ENCODE results near the gene TMEM176B.

Gene TMEM176B

GRCh38 chr7:150746921-150747320 is 53.2 kb downstream of the TMEM176B start:
- DNase-seq = no peak

- DNase-seq = no peak
Observed at GRCh38 chr7:150745876-150746275, 54.3 kb downstream of the TMEM176B start.

GRCh38 chr7:150745086-150745485 is 55.1 kb downstream of the TMEM176B start:
- no peak for DNase-seq

- no peak for DNase-seq
Observed at GRCh38 chr7:150744041-150744656, 56.0 kb downstream of the TMEM176B start.

- DNase-seq = no peak
Observed at GRCh38 chr7:150742286-150742968, 57.7 kb downstream of the TMEM176B start.

Data from CD4-positive, alpha-beta T cell treated with Interleukin-21 for 1 hour (primary cell).